ENCODE measurements around the gene AHNAK2.

The AHNAK2 gene

DNA sequence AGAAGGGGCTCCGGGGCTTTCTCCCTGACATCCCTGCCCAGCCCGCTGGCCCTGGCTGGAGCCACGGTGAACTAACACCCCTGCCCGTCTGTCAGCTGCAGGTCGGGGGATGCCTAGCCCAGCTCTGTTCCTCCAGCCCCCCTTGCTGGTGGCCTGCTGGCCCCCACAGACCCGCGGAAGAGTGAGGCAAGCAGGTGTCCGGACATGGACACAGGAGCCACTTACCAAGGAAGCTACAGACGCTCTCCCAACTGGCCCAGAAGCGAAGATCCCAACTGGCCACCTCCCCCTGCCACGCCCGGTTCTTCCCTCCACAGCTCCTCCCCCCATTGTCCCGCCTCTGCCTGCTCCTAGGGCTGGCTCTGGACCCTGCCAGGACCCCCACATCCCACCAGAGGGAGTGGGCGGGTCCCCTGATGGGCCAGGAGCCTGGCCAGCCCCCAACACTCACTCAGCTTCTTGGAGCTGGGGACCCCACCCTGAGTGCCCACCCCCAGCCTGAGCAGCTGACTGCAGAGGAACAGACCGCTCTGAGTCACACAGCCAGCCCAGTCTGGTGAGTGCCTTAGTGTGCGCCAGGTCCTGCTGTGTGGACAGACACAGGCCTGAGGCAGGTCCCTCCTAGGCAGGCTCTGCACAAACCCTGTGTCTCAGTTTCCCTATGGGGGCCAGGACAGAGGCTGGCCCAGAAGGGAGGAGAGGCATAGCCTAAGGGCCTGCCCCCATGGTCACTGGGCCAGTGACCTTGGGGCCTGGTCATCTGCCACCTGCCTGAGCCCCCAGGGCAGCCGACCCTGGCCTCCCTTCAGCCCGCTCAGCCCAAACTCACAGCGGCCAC is 7.7 kb downstream of the AHNAK2 start (continued):
- TF ChIP-seq, protein P1, sequence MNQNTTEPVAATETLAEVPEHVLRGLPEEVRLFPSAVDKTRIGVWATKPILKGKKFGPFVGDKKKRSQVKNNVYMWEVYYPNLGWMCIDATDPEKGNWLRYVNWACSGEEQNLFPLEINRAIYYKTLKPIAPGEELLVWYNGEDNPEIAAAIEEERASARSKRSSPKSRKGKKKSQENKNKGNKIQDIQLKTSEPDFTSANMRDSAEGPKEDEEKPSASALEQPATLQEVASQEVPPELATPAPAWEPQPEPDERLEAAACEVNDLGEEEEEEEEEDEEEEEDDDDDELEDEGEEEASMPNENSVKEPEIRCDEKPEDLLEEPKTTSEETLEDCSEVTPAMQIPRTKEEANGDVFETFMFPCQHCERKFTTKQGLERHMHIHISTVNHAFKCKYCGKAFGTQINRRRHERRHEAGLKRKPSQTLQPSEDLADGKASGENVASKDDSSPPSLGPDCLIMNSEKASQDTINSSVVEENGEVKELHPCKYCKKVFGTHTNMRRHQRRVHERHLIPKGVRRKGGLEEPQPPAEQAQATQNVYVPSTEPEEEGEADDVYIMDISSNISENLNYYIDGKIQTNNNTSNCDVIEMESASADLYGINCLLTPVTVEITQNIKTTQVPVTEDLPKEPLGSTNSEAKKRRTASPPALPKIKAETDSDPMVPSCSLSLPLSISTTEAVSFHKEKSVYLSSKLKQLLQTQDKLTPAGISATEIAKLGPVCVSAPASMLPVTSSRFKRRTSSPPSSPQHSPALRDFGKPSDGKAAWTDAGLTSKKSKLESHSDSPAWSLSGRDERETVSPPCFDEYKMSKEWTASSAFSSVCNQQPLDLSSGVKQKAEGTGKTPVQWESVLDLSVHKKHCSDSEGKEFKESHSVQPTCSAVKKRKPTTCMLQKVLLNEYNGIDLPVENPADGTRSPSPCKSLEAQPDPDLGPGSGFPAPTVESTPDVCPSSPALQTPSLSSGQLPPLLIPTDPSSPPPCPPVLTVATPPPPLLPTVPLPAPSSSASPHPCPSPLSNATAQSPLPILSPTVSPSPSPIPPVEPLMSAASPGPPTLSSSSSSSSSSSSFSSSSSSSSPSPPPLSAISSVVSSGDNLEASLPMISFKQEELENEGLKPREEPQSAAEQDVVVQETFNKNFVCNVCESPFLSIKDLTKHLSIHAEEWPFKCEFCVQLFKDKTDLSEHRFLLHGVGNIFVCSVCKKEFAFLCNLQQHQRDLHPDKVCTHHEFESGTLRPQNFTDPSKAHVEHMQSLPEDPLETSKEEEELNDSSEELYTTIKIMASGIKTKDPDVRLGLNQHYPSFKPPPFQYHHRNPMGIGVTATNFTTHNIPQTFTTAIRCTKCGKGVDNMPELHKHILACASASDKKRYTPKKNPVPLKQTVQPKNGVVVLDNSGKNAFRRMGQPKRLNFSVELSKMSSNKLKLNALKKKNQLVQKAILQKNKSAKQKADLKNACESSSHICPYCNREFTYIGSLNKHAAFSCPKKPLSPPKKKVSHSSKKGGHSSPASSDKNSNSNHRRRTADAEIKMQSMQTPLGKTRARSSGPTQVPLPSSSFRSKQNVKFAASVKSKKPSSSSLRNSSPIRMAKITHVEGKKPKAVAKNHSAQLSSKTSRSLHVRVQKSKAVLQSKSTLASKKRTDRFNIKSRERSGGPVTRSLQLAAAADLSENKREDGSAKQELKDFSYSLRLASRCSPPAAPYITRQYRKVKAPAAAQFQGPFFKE (tag by site-specific recombination; IDR thresholded peaks at IDR 0.05; ENCODE audit: borderline replicate concordance), result no peak
- TF ChIP-seq IKZF3 (tag by site-specific recombination; IDR thresholded peaks at IDR 0.05) (no peak), ZNF777 (tag by site-specific recombination; IDR thresholded peaks at IDR 0.05; ENCODE audit: borderline replicate concordance) (no peak), ZNF529 (tag by site-specific recombination; IDR thresholded peaks at IDR 0.05; ENCODE audit: insufficient replicate concordance) (no peak), ZEB2 (tag by site-specific recombination; IDR thresholded peaks at IDR 0.05) (no peak), SP3 (tag by site-specific recombination; IDR thresholded peaks at IDR 0.05) (peak; percentile 54), KLF7 (tag by site-specific recombination; IDR thresholded peaks at IDR 0.05; ENCODE audit: borderline replicate concordance) (peak; percentile 68; the same call in 1 of the 2 replicates), SALL2 (tag by site-specific recombination; IDR thresholded peaks at IDR 0.05; ENCODE audit: borderline replicate concordance) (no peak), ZNF350 (tag by site-specific recombination; IDR thresholded peaks at IDR 0.05) (no peak), ZNF335 (tag by site-specific recombination; conservative IDR thresholded peaks at IDR 0.05) (no peak), ZNF549 (tag by site-specific recombination; IDR thresholded peaks at IDR 0.05) (no peak), SP2 (tag by site-specific recombination; IDR thresholded peaks at IDR 0.05) (peak; percentile 59), FEZF1 (tag by site-specific recombination; IDR thresholded peaks at IDR 0.05) (no peak), GLIS2 (tag by site-specific recombination; IDR thresholded peaks at IDR 0.05) (peak; percentile 71), KLF1 (tag by site-specific recombination; IDR thresholded peaks at IDR 0.05) (peak; percentile 98), KLF8 (tag by site-specific recombination; IDR thresholded peaks at IDR 0.05) (peak; percentile 66; the same call in 1 of the 2 replicates), ZBTB17 (tag by site-specific recombination; IDR thresholded peaks at IDR 0.05) (peak; percentile 45; the same call in 1 of the 2 replicates), ZNF701 (tag by site-specific recombination; IDR thresholded peaks at IDR 0.05) (no peak), ZFP37 (tag by site-specific recombination; IDR thresholded peaks at IDR 0.05) (no peak), GLIS1 (tag by site-specific recombination; IDR thresholded peaks at IDR 0.05) (peak; percentile 72), PATZ1 (tag by site-specific recombination; IDR thresholded peaks at IDR 0.05) (peak; percentile 89), ZNF239 (tag by site-specific recombination; IDR thresholded peaks at IDR 0.05) (no peak), ZNF600 (tag by site-specific recombination; IDR thresholded peaks at IDR 0.05) (peak; percentile 68), ZFHX2 (tag by site-specific recombination; conservative IDR thresholded peaks at IDR 0.05) (peak; percentile 77), KLF17 (tag by site-specific recombination; IDR thresholded peaks at IDR 0.05) (peak; percentile 76)
- TF ChIP-seq, protein P2, sequence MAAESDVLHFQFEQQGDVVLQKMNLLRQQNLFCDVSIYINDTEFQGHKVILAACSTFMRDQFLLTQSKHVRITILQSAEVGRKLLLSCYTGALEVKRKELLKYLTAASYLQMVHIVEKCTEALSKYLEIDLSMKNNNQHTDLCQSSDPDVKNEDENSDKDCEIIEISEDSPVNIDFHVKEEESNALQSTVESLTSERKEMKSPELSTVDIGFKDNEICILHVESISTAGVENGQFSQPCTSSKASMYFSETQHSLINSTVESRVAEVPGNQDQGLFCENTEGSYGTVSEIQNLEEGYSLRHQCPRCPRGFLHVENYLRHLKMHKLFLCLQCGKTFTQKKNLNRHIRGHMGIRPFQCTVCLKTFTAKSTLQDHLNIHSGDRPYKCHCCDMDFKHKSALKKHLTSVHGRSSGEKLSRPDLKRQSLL (tag by site-specific recombination; IDR thresholded peaks at IDR 0.05), result no peak
- TF ChIP-seq, protein P3, sequence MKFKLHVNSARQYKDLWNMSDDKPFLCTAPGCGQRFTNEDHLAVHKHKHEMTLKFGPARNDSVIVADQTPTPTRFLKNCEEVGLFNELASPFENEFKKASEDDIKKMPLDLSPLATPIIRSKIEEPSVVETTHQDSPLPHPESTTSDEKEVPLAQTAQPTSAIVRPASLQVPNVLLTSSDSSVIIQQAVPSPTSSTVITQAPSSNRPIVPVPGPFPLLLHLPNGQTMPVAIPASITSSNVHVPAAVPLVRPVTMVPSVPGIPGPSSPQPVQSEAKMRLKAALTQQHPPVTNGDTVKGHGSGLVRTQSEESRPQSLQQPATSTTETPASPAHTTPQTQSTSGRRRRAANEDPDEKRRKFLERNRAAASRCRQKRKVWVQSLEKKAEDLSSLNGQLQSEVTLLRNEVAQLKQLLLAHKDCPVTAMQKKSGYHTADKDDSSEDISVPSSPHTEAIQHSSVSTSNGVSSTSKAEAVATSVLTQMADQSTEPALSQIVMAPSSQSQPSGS (tag by site-specific recombination; IDR thresholded peaks at IDR 0.05; ENCODE audit: low read depth), result no peak

All from HEK293 (cell line).